ENCODE data around the gene LRP1B.

GRCh38 chr2:140276661-140277060 is 1854.2 kb downstream of the LRP1B start:
- TF ChIP-seq CTCF (IDR thresholded peaks at IDR 0.05) (no peak), POLR2A (IDR thresholded peaks at IDR 0.05) (no peak), EP300 (IDR thresholded peaks at IDR 0.05) (no peak)

Data from tibial nerve (tissue), 4 donors.